HCT116 (cell line): ENCODE results near the gene SYNJ1. TPM values are rescaled to one million over a fixed set of nuclear protein-coding genes. Genes with fewer than 3 reads are reported as not detected.

Experiments used
- ATAC-seq: fragments of 200-7000 bp; cut with Tn5 transposase; 2 replicates; pipeline ENCODE4 v1.9.1; 2020; ENCODE audit warnings: mild to moderate bottlenecking, moderate library complexity
- BruUV-seq: library from RNA; stranded (reverse); fragments of 400-500 nt; replicated peaks from 2 replicates; lab custom pipeline; 2021; lab: Mats Ljungman, UMichigan
- CTCF ChIA-PET: fragments of 300-600 bp; sonication (Branson Sonifier 250); formaldehyde crosslinking; loops from one replicate; lab custom pipeline; 2021; ENCODE audit warnings: antibody characterized with exemption; lab: Charles Lee
- POLR2A ChIA-PET: fragments of 300-600, 350-600 bp; sonication (Branson Sonifier 250); formaldehyde crosslinking; loops from one replicate; lab custom pipeline; 2021; ENCODE audit warnings: antibody characterized with exemption; lab: Charles Lee
- RAD21 ChIA-PET, 2 experiments: fragments of 300-600 bp; sonication (Branson Sonifier 250); formaldehyde crosslinking; loops; one replicate each; lab custom pipeline; 2023; ENCODE audit warnings: low total read pairs in 2 of 2; ENCODE audit not compliant: uncharacterized antibody in 2 of 2, unreplicated experiment in 2 of 2, low non-redundant PET in 1 of 2; lab: Charles Lee
- DNase-seq: peaks from one replicate; pipeline ENCODE4 v3.0.0-alpha.2; 2010; ENCODE audit warnings: low read depth, low spot score
- H2AFZ ChIP-seq: fragments of 200-600 bp; shearing (Covaris generic), sonication (generic); 2 replicates; pipeline ENCODE4 v1.6.1; 2017; ENCODE audit warnings: low read depth, mixed run types, mixed read lengths, antibody characterized with exemption, low read length; ENCODE audit not compliant: poor library complexity, severe bottlenecking
- H3K27ac ChIP-seq: 2 replicates; pipeline ENCODE4 v1.5.1; 2012; ENCODE audit warnings: low read depth, low read length
- H3K27me3 ChIP-seq: fragments of 200-600 bp; sonication (generic); 2 replicates; pipeline ENCODE4 v1.6.1; 2016; ENCODE audit warnings: mixed run types, low read length, mixed read lengths; ENCODE audit not compliant: insufficient read depth
- H3K36me3 ChIP-seq, 2 experiments: fragments of 200-500 bp in 1 of 2; fragments of 200-600 bp in 1 of 2; sonication (Bioruptor generic) in 1 of 2; sonication (generic) in 1 of 2; 2 replicates each; pipeline versions ENCODE4 v1.5.1 to v1.6.1; 2014 to 2016; ENCODE audit warnings: low read length in 2 of 2, inconsistent platforms in 1 of 2, mixed read lengths in 1 of 2, mixed run types in 1 of 2; ENCODE audit not compliant: insufficient read depth in 2 of 2, control insufficient read depth in 1 of 2
- H3K4me1 ChIP-seq, 2 experiments: fragments of 200-600 bp in 1 of 2; sonication (generic) in 1 of 2; 2 replicates each; pipeline versions ENCODE4 v1.5.1 to v1.6.1; 2012 to 2017; ENCODE audit warnings: low read length in 2 of 2, inconsistent platforms in 1 of 2, mild to moderate bottlenecking in 1 of 2, mixed read lengths in 1 of 2, mixed run types in 1 of 2, moderate library complexity in 1 of 2; ENCODE audit not compliant: insufficient read depth in 2 of 2, control insufficient read depth in 1 of 2
- H3K4me2 ChIP-seq: fragments of 200-600 bp; sonication (generic); 2 replicates; pipeline ENCODE4 v1.6.1; 2017; ENCODE audit warnings: mixed run types, low read length, mixed read lengths
- H3K4me3 ChIP-seq, 2 experiments: fragments of 200-600 bp in 1 of 2; sonication (generic) in 1 of 2; replicated peaks in 1 of 2; 2 replicates each; pipeline ENCODE4 v1.5.1; 2011 to 2016; ENCODE audit warnings: low read length in 2 of 2, control low read depth in 1 of 2, low read depth in 1 of 2, mild to moderate bottlenecking in 1 of 2, mixed read lengths in 1 of 2, mixed run types in 1 of 2
- H3K79me2 ChIP-seq: fragments of 200-600 bp; sonication (generic); 2 replicates; pipeline ENCODE4 v1.6.1; 2017; ENCODE audit warnings: mild to moderate bottlenecking, mixed run types, low read length, moderate library complexity, mixed read lengths; ENCODE audit not compliant: insufficient read depth
- H3K9ac ChIP-seq: fragments of 200-600 bp; sonication (generic); 2 replicates; pipeline ENCODE4 v1.6.1; 2016; ENCODE audit warnings: low read length, mixed read lengths
- H3K9me2 ChIP-seq: fragments of 200-600 bp; sonication (generic), shearing (Covaris generic); 2 replicates; pipeline ENCODE4 v1.6.1; 2017; ENCODE audit warnings: mixed run types, mild to moderate bottlenecking, moderate library complexity; ENCODE audit not compliant: insufficient read depth
- H3K9me3 ChIP-seq, 2 experiments: fragments of 200-500 bp in 1 of 2; fragments of 200-600 bp in 1 of 2; sonication (Bioruptor generic) in 1 of 2; sonication (generic) in 1 of 2; 2 replicates each; pipeline ENCODE4 v1.6.1; 2014 to 2017; ENCODE audit warnings: low read length in 2 of 2, mixed read lengths in 2 of 2, inconsistent platforms in 1 of 2, low read depth in 1 of 2, mild to moderate bottlenecking in 1 of 2, mixed run types in 1 of 2, moderate library complexity in 1 of 2; ENCODE audit not compliant: control insufficient read depth in 1 of 2, insufficient read depth in 1 of 2
- H4K20me1 ChIP-seq: fragments of 200-600 bp; sonication (generic), shearing (Covaris generic); 2 replicates; pipeline ENCODE4 v1.6.1; 2017; ENCODE audit warnings: mixed run types, mild to moderate bottlenecking, moderate library complexity; ENCODE audit not compliant: insufficient read depth
- ATF3 ChIP-seq: IDR thresholded peaks from 2 replicates; pipeline ENCODE4 v1.6.1; 2012
- CBX3 ChIP-seq: IDR thresholded peaks from 2 replicates; pipeline ENCODE4 v1.6.1; 2012; ENCODE audit warnings: low read depth
- CEBPB ChIP-seq: IDR thresholded peaks from 2 replicates; pipeline ENCODE4 v1.6.1; 2012; ENCODE audit warnings: low read depth
- CTCF ChIP-seq, 3 experiments: fragments of 200-600 bp in 1 of 3; sonication (generic) in 1 of 3; IDR thresholded peaks in 2 of 3; conservative IDR thresholded peaks in 1 of 3; 2 replicates each; pipeline ENCODE4 v1.5.1; 2012 to 2017; ENCODE audit warnings: low read depth in 2 of 3, low read length in 2 of 3, antibody characterized with exemption in 1 of 3, borderline replicate concordance in 1 of 3, control low read depth in 1 of 3, mild to moderate bottlenecking in 1 of 3, mixed read lengths in 1 of 3, mixed run types in 1 of 3, moderate library complexity in 1 of 3; ENCODE audit not compliant: insufficient read depth in 1 of 3
- ELF1 ChIP-seq: IDR thresholded peaks from 2 replicates; pipeline ENCODE4 v1.6.1; 2012; ENCODE audit warnings: low read depth, borderline replicate concordance
- EZH2 ChIP-seq: fragments of 200-600 bp; sonication (generic); IDR thresholded peaks from 2 replicates; pipeline ENCODE4 v1.6.1; 2017; ENCODE audit warnings: antibody characterized with exemption, mixed run types
- JUND ChIP-seq: IDR thresholded peaks from 2 replicates; pipeline ENCODE4 v1.6.1; 2012
- POLR2A ChIP-seq: IDR thresholded peaks from 2 replicates; pipeline ENCODE4 v1.7.0; 2011; ENCODE audit warnings: borderline replicate concordance; ENCODE audit not compliant: insufficient read depth, insufficient read length; ENCODE audit errors: extremely low read depth
- RAD21 ChIP-seq: IDR thresholded peaks from 2 replicates; pipeline ENCODE4 v1.6.1; 2012; ENCODE audit warnings: low read depth, mild to moderate bottlenecking
- SP1 ChIP-seq: IDR thresholded peaks from 2 replicates; pipeline ENCODE4 v1.6.1; 2012; ENCODE audit warnings: low read depth
- SRF ChIP-seq: IDR thresholded peaks from 2 replicates; pipeline ENCODE4 v1.6.1; 2012; ENCODE audit warnings: low read depth
- TCF7L2 ChIP-seq: IDR thresholded peaks from 2 replicates; pipeline ENCODE4 v1.7.0; 2011; ENCODE audit warnings: borderline replicate concordance, inconsistent platforms; ENCODE audit not compliant: insufficient read depth, insufficient read length; ENCODE audit errors: extremely low read depth
- YY1 ChIP-seq: IDR thresholded peaks from 2 replicates; pipeline ENCODE4 v1.6.1; 2011; ENCODE audit warnings: low read length, low read depth, moderate library complexity, mild to moderate bottlenecking; ENCODE audit not compliant: insufficient replicate concordance; ENCODE audit errors: extremely low read depth
- ZBTB33 ChIP-seq: IDR thresholded peaks from 2 replicates; pipeline ENCODE4 v1.6.1; 2011; ENCODE audit warnings: mild to moderate bottlenecking, low read length, moderate library complexity; ENCODE audit not compliant: insufficient replicate concordance; ENCODE audit errors: extremely low read depth
- ZNF274 ChIP-seq: fragments of 200-500 bp; sonication (Bioruptor generic); IDR thresholded peaks from 2 replicates; pipeline ENCODE4 v1.6.1; 2014; ENCODE audit warnings: mild to moderate bottlenecking, low read depth, low read length, inconsistent platforms
- intact Hi-C: fragments of 100-400 bp; cut with micrococcal nuclease; formaldehyde crosslinking; loops from 2 replicates; pipeline ENCODE4 v1.10.0; 2022
- total RNA-seq: library from RNA; stranded (reverse); gene quantifications from one replicate; pipeline ENCODE4 v1.2.1, GENCODE V29; 2021; ENCODE audit not compliant: unreplicated experiment

Gene SYNJ1
- total RNA-seq, 1 experiment from 2014 or later: 7.2 TPM

GRCh38 chr21:32768530-32768929, 40.7 kb upstream of the SYNJ1 start:
- no peak overlapping the region for H3K9ac ChIP-seq
- H2AFZ ChIP-seq: no peak overlapping the region
- peaks cover 37% of the 10 kb centered on the region; the same call in 1 of the 2 replicates for H4K20me1 ChIP-seq
- no peaks in the 10 kb centered on the region for H3K9me3 ChIP-seq
- intact Hi-C loops: no loop called here
- H3K27ac ChIP-seq: no peak overlapping the region
- H3K4me3 ChIP-seq: no peak overlapping the region
- H3K4me1 ChIP-seq: peaks cover 5 to 22% of the 10 kb centered on the region in 2 experiments; a peak in 3 of 4 replicates
- POLR2A ChIA-PET: no interaction called here
- CTCF ChIA-PET: no interaction called here
- RAD21 ChIA-PET: no interaction called here
- no peak for DNase-seq
- no peaks in the 10 kb centered on the region for H3K27me3 ChIP-seq
- TF ChIP-seq SP1: no peak
- no peak for TF ChIP-seq POLR2A
- TF ChIP-seq EZH2: no peak
- TF ChIP-seq ELF1: no peak
- no peak for TF ChIP-seq RAD21
- no peak for TF ChIP-seq ZBTB33
- no peak for TF ChIP-seq JUND
- TF ChIP-seq ZNF274: no peak
- TF ChIP-seq ATF3: no peak
- TF ChIP-seq YY1: no peak
- TF ChIP-seq CTCF (IDR thresholded peaks at IDR 0.05 in 2 of 3, conservative IDR thresholded peaks at IDR 0.05 in 1 of 3; ENCODE audit: borderline replicate concordance in 1 of 3, insufficient read depth in 1 of 3, low read depth in 2 of 3, low read length in 2 of 3): no peak
- TF ChIP-seq TCF7L2: no peak
- TF ChIP-seq CBX3: no peak
- no peak for TF ChIP-seq SRF
- TF ChIP-seq CEBPB: no peak
- TF ChIP-seq, all 23 proteins: peak for 0
- peaks cover 77% of the 10 kb centered on the region for H3K79me2 ChIP-seq
- no peaks in the 10 kb centered on the region for H3K9me2 ChIP-seq
- no peak for ATAC-seq
- peaks cover 44 to 56% of the 10 kb centered on the region in 2 experiments for H3K36me3 ChIP-seq
- BruUV-seq: no TSS peak
- H3K4me2 ChIP-seq: no peak overlapping the region
